ENCODE data around the gene DERA.
"Not testable (repeated sequence)": the region's sequence is repeated elsewhere in the genome, so short reads cannot be mapped to it uniquely, and the experiment has no call there.

The DERA gene

GRCh38 chr12:16014394-16014793 lies 103.3 kb downstream of the DERA start:
- DNase-seq, result not testable (repeated sequence)

GRCh38 chr12:16016748-16017147 lies 105.6 kb downstream of the DERA start:
- DNase-seq, result no peak

GRCh38 chr12:16018306-16018705 lies 107.2 kb downstream of the DERA start:
- DNase-seq, result no peak

GRCh38 chr12:16019136-16019535 lies 108.0 kb downstream of the DERA start:
- no peak for DNase-seq

- no peak for DNase-seq
These were observed 108.9 kb downstream of the DERA start for GRCh38 chr12:16020031-16020430.

GRCh38 chr12:16021026-16021425 lies 109.9 kb downstream of the DERA start:
- DNase-seq, result no peak

GRCh38 chr12:16021676-16022075 lies 110.5 kb downstream of the DERA start:
- DNase-seq, result no peak

GRCh38 chr12:16027002-16027401 lies 115.9 kb downstream of the DERA start:
- no peak for DNase-seq

- DNase-seq, result no peak
These were observed 119.6 kb downstream of the DERA start for GRCh38 chr12:16030744-16031143.

GRCh38 chr12:16034136-16034817 lies 123.1 kb downstream of the DERA start:
- no peak for DNase-seq

GRCh38 chr12:16036073-16036472 lies 124.9 kb downstream of the DERA start:
- no peak for DNase-seq

GRCh38 chr12:16037533-16037932 lies 126.4 kb downstream of the DERA start:
- DNase-seq, result no peak

- no peak for DNase-seq
These were observed 132.3 kb downstream of the DERA start for GRCh38 chr12:16043480-16043879.

GRCh38 chr12:16046266-16046665 lies 135.1 kb downstream of the DERA start:
- no peak for DNase-seq

- no peak for DNase-seq
These were observed 137.4 kb downstream of the DERA start for GRCh38 chr12:16048511-16048910.

- DNase-seq, result no peak
These were observed 145.8 kb downstream of the DERA start for GRCh38 chr12:16056910-16057309.

GRCh38 chr12:16057351-16057751 lies 146.2 kb downstream of the DERA start:
- DNase-seq, result not testable (repeated sequence)

- no peak for DNase-seq
These were observed 151.5 kb downstream of the DERA start for GRCh38 chr12:16062611-16063010.

GRCh38 chr12:16063726-16064125 lies 152.6 kb downstream of the DERA start:
- no peak for DNase-seq

- DNase-seq, result no peak
These were observed 159.0 kb downstream of the DERA start for GRCh38 chr12:16070113-16070512.

GRCh38 chr12:16072678-16073077 lies 161.5 kb downstream of the DERA start:
- no peak for DNase-seq

- DNase-seq, result no peak
These were observed 163.8 kb downstream of the DERA start for GRCh38 chr12:16074894-16075293.

GRCh38 chr12:16075887-16076286 lies 164.8 kb downstream of the DERA start:
- no peak for DNase-seq

GRCh38 chr12:16076557-16076956 lies 165.4 kb downstream of the DERA start:
- no peak for DNase-seq

- DNase-seq, result no peak
These were observed 165.9 kb downstream of the DERA start for GRCh38 chr12:16076970-16077522.

Measured in stimulated activated naive CD4-positive, alpha-beta T cell (primary cell).